H1 (cell line): ENCODE results near the gene CYP2A13.

Experiments
- ASH2L ChIP-seq: fragments of 200-600, 300-600 bp; sonication (generic); IDR thresholded peaks from one replicate; pipeline ENCODE4 v1.7.1; 2017; ENCODE audit warnings: low read length
- CHD1 ChIP-seq: IDR thresholded peaks from 2 replicates; pipeline ENCODE4 v1.6.1; 2012; ENCODE audit warnings: low read depth, low read length, improper control_type of control experiment
- CREB1 ChIP-seq: IDR thresholded peaks from 2 replicates; pipeline ENCODE4 v1.6.1; 2012; ENCODE audit warnings: inconsistent platforms
- CTCF ChIP-seq, 3 experiments: IDR thresholded peaks; 1 replicate in 2 of 3; 2 replicates in 1 of 3; pipeline versions ENCODE4 v1.5.1 to v1.6.1; 2011; ENCODE audit warnings: low read length in 3 of 3, mild to moderate bottlenecking in 3 of 3, inconsistent platforms in 2 of 3, low read depth in 1 of 3, moderate library complexity in 1 of 3; ENCODE audit not compliant: insufficient read depth in 1 of 3; ENCODE audit errors: control extremely low read depth in 1 of 3
- EP300 ChIP-seq, 2 experiments: IDR thresholded peaks; 1 replicate in 1 of 2; 2 replicates in 1 of 2; pipeline ENCODE4 v1.6.1; 2011 to 2012; ENCODE audit warnings: low read depth in 2 of 2, low read length in 2 of 2, mild to moderate bottlenecking in 2 of 2, borderline replicate concordance in 1 of 2, inconsistent platforms in 1 of 2, moderate library complexity in 1 of 2
- EZH2 ChIP-seq: fragments of 200-600 bp; sonication (generic); IDR thresholded peaks from 2 replicates; pipeline ENCODE4 v1.7.1; 2012; ENCODE audit warnings: low read depth, mild to moderate bottlenecking, moderate library complexity, low read length, inconsistent platforms; ENCODE audit not compliant: severe bottlenecking
- GABPA ChIP-seq: IDR thresholded peaks from 2 replicates; pipeline ENCODE4 v1.6.1; 2011; ENCODE audit warnings: mild to moderate bottlenecking, low read length, moderate library complexity, borderline replicate concordance; ENCODE audit not compliant: insufficient read depth
- JUND ChIP-seq: IDR thresholded peaks from 2 replicates; pipeline ENCODE4 v1.6.1; 2011; ENCODE audit warnings: mild to moderate bottlenecking, improper control_type of control experiment, low read length
- MAFK ChIP-seq: IDR thresholded peaks from 2 replicates; pipeline ENCODE4 v1.6.1; 2012; ENCODE audit warnings: low read depth, mild to moderate bottlenecking, improper control_type of control experiment, low read length
- PHF8 ChIP-seq: fragments of 200-600 bp; sonication (generic); conservative IDR thresholded peaks from 2 replicates; pipeline ENCODE4 v1.7.1; 2012; ENCODE audit warnings: low read depth, mild to moderate bottlenecking, inconsistent platforms, low read length, moderate library complexity
- POLR2AphosphoS5 ChIP-seq: IDR thresholded peaks from 2 replicates; pipeline ENCODE4 v1.6.1; 2011; ENCODE audit warnings: low read depth, low read length
- POU5F1 ChIP-seq: IDR thresholded peaks from 2 replicates; pipeline ENCODE4 v1.6.1; 2011; ENCODE audit warnings: low read depth, mild to moderate bottlenecking, low read length, moderate library complexity
- RXRA ChIP-seq: IDR thresholded peaks from 2 replicates; pipeline ENCODE4 v1.6.1; 2011; ENCODE audit warnings: low read depth, mild to moderate bottlenecking, low read length, moderate library complexity; ENCODE audit not compliant: insufficient read depth
- SIRT6 ChIP-seq: IDR thresholded peaks from one replicate; pipeline ENCODE4 v1.7.1; 2012; ENCODE audit warnings: low read length, inconsistent platforms

GRCh38 chr19:41112728-41113290, 24.6 kb downstream of the CYP2A13 start:
- no peak for TF ChIP-seq POU5F1
- TF ChIP-seq CHD1, result no peak
- no peak for TF ChIP-seq EP300 (IDR thresholded peaks at IDR 0.05; ENCODE audit: borderline replicate concordance in 1 of 2, low read depth in 2 of 2, low read length in 2 of 2)
- no peak for TF ChIP-seq POLR2AphosphoS5
- TF ChIP-seq CTCF (IDR thresholded peaks at IDR 0.05; ENCODE audit: control extremely low read depth in 1 of 3, insufficient read depth in 1 of 3, low read depth in 1 of 3, low read length in 3 of 3), result no peak
- no peak for TF ChIP-seq PHF8
- no peak for TF ChIP-seq GABPA
- no peak for TF ChIP-seq EZH2
- TF ChIP-seq MAFK, result no peak
- TF ChIP-seq SIRT6, result no peak
- no peak for TF ChIP-seq ASH2L
- TF ChIP-seq JUND, result no peak
- no peak for TF ChIP-seq RXRA
- no peak for TF ChIP-seq CREB1
